Left lung (tissue), 10 donors: ENCODE data around the gene MYO1A. TPM values are rescaled to one million over a fixed set of nuclear protein-coding genes. Genes with fewer than 3 reads are reported as not detected.

ENCODE experiments used
- ATAC-seq: fragments of 200-7000 bp; cut with Tn5 transposase; one replicate; pipeline ENCODE4 v1.9.1; 2020; ENCODE audit warnings: moderate library complexity
- DNase-seq, 4 donors: peaks; one replicate each; pipeline ENCODE4 v3.0.0-alpha.2; 2013 to 2020
- H3K27ac ChIP-seq, 2 donors: fragments of 200-600 bp; sonication (generic) in 1 of 2; one replicate each; pipeline versions ENCODE4 v1.5.0 to v1.8.0; 2020 to 2021
- H3K27me3 ChIP-seq, 2 donors: fragments of 200-600 bp; sonication (generic) in 1 of 2; one replicate each; pipeline versions ENCODE4 v1.5.0 to v1.8.0; 2020 to 2021
- H3K36me3 ChIP-seq, 2 donors: fragments of 200-600 bp; sonication (generic) in 1 of 2; one replicate each; pipeline versions ENCODE4 v1.5.0 to v1.8.0; 2020 to 2021
- H3K4me1 ChIP-seq, 2 donors: fragments of 200-600 bp; one replicate each; pipeline ENCODE4 v1.8.0; 2021
- H3K4me3 ChIP-seq, 2 donors: fragments of 200-600 bp; sonication (generic) in 1 of 2; one replicate each; pipeline versions ENCODE4 v1.5.0 to v1.8.0; 2020 to 2021; ENCODE audit warnings: mild to moderate bottlenecking in 1 of 2
- H3K9me3 ChIP-seq, 2 donors: fragments of 200-600 bp; sonication (generic) in 1 of 2; one replicate each; pipeline versions ENCODE4 v1.5.0 to v1.8.0; 2020 to 2021
- intact Hi-C, 2 donors: fragments of 100-400 bp; cut with DNase I; formaldehyde crosslinking; loops; one replicate each; pipeline versions ENCODE4 v1.11.2 to v1.14.2; 2022
- polyA plus RNA-seq, 6 donors: library from polyadenylated mRNA; unstranded; fragments of 120-200 nt; gene quantifications; one replicate each; pipeline ENCODE4 v1.2.1, GENCODE V29; 2013; ENCODE audit not compliant: insufficient read length in 6 of 6
- total RNA-seq, 2 donors: library from RNA; stranded (reverse); fragmentation: NEBNext Ultra II Directional; extraction: Animal tissue kit (Norgen Biotek cat#: 25700); gene quantifications; one replicate each; pipeline ENCODE4 v1.2.1, GENCODE V29; 2021
- TF ChIP-seq, protein P1 (sequence below), 2 donors: fragments of 200-600 bp; sonication (generic) in 1 of 2; IDR thresholded peaks; one replicate each; pipeline versions ENCODE4 v1.5.0 to v1.8.0; 2021; ENCODE audit warnings: antibody characterized with exemption in 2 of 2
- donor health status: DM: no; HTN: yes; CAD: no.
- donor health status: DM: no; HTN: no; CAD: no.

MYO1A gene
- total and polyA plus RNA-seq, 8 donors = 0.07 to 0.29 (median 0.19) TPM; not detected in 2

DNA sequence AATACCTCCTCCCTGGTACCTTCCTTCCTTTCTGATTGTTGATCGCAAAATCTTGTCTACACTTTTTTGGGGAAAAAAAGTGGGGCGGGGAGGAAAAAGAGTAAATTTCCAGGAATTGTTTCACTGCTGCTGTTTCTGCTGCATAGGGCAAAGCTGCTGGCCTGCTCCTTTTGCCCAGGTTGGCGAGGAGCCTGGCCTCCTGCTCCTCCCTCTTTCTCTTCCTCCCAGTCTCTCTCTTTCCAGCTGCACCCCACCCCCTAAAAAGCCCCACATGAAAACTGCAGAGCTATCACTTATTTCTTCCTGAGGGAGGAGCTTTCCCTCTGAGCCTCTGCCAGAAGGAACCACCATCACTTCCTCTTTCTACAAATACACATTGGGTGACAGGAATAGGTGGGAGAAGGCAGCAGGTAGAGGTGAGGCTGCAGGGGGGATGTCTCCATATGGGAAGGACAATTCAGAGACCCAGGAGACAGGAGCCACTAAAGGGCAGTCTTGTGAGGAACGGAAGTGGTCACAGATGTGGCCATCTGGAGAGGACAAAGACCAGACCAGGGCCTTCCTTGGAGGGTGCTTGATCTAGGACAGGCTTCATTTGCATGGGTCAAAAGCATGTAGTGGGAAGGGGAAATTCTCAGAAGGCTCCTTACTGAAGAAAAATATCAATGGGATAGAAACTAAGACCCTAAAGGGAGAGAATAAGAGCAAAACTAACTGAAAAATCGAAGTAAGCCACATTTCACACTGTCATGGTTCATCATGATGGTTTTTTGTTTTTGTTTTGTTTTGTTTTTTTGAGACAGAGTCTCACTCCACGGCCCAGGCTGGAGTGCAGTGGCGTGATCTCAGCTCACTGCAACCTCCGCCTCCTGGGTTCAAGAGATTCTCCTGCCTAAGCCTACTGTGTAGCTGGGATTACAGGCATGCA lies 58.3 kb downstream of the MYO1A start:
- intact Hi-C loops = no loop called here
- TF ChIP-seq, protein P1, sequence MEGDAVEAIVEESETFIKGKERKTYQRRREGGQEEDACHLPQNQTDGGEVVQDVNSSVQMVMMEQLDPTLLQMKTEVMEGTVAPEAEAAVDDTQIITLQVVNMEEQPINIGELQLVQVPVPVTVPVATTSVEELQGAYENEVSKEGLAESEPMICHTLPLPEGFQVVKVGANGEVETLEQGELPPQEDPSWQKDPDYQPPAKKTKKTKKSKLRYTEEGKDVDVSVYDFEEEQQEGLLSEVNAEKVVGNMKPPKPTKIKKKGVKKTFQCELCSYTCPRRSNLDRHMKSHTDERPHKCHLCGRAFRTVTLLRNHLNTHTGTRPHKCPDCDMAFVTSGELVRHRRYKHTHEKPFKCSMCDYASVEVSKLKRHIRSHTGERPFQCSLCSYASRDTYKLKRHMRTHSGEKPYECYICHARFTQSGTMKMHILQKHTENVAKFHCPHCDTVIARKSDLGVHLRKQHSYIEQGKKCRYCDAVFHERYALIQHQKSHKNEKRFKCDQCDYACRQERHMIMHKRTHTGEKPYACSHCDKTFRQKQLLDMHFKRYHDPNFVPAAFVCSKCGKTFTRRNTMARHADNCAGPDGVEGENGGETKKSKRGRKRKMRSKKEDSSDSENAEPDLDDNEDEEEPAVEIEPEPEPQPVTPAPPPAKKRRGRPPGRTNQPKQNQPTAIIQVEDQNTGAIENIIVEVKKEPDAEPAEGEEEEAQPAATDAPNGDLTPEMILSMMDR (IDR thresholded peaks at IDR 0.05) = no peak
- Histone ChIP-seq H3K4me1 (peaks cover 7 to 41% of the 10 kb centered on the region in 2 donors), H3K36me3 (no peaks in the 10 kb centered on the region), H3K27ac (peak overlapping the region in 1 of 2 donors; percentile 51), H3K9me3 (no peaks in the 10 kb centered on the region), H3K4me3 (no peak overlapping the region), H3K27me3 (no peaks in the 10 kb centered on the region)
- ATAC-seq (peak; percentile 49), DNase-seq (peak in 2 of 4 donors; percentile 51 to 62)

DNA sequence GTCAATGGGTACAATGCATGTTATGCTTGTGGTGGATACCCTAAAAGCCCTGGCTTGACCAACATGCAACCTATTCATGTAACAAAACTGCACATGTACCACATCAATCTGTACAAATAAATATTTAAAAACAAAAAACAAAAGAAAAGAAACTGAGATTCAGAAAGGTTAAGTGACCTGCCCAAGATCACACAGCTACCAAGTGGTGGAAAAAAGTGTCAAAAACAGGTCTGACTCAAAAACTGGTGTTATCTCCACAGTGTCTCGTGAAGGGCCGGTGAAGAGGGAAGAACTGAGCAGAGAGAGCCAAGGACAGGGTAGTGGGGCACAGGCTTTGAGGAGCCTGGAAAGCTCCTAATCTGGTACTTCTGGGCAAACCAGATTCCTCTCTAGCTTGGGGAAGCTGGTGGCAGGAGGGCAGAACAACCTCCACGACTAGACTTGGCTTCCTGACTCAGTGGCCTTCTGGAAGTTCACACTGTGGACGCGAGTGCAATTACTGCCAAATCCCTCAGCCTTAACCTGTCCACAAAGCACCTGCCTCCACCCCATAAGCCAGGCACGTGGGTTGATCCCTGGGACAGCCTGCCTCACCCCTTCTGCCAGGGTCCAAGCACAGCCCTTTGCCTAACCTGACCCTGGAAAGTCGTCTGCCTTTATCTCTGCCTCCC lies 59.1 kb downstream of the MYO1A start:
- intact Hi-C loops = no loop called here
- Histone ChIP-seq H3K27me3 (no peaks in the 10 kb centered on the region), H3K9me3 (no peaks in the 10 kb centered on the region), H3K4me1 (peaks cover 7 to 41% of the 10 kb centered on the region in 2 donors), H3K36me3 (no peaks in the 10 kb centered on the region), H3K27ac (peak overlapping the region in 1 of 2 donors; percentile 6), H3K4me3 (no peak overlapping the region)
- no peak for ATAC-seq
- no peak for DNase-seq
- TF ChIP-seq, protein P1 (IDR thresholded peaks at IDR 0.05) = no peak

DNA sequence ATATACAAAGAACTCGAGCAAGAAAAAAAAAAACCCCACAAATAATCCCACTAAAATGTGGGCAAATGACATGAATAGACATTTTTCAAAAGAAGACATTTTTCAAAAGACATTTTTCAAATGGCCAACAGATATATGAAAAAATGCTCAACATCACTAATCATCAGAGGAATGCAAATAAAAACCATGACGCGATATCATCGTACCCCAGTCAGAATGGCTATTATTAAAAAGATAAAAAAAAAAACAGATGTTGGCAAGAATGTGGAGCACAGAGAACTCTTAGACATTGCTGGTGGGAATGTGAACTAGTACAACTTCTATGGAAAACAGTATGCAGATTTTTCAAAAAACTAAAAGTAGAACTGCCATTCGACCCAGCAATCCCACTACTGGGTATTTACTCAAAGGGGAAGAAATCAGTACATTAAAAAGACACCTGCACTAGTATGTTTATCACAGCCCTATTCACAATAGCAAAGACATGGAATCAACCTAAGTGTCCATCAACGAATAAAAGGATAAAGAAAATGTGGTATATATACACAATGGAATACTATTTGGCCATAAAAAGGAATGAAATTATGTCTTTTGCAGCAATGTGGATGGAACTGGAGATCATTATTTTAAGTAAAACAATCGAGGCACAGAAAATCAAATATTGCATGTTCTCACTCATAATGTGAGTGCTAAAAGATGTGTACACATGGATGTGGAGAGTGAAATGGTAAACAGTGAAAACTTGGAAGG lies 59.9 kb downstream of the MYO1A start:
- no peak overlapping the region for H3K27ac ChIP-seq
- no peaks in the 10 kb centered on the region for H3K9me3 ChIP-seq
- H3K36me3 ChIP-seq = no peaks in the 10 kb centered on the region
- no peaks in the 10 kb centered on the region for H3K27me3 ChIP-seq
- peaks cover 7 to 41% of the 10 kb centered on the region in 2 donors for H3K4me1 ChIP-seq
- ATAC-seq (no peak), DNase-seq (no peak)
- TF ChIP-seq, protein P1 (IDR thresholded peaks at IDR 0.05) = no peak
- no peak overlapping the region for H3K4me3 ChIP-seq
- intact Hi-C loops = loop anchor here in 1 of 2 donors (5.0 kb wide), 1 partner anchor 233 kb away; no protein-coding TSS in a partner anchor

DNA sequence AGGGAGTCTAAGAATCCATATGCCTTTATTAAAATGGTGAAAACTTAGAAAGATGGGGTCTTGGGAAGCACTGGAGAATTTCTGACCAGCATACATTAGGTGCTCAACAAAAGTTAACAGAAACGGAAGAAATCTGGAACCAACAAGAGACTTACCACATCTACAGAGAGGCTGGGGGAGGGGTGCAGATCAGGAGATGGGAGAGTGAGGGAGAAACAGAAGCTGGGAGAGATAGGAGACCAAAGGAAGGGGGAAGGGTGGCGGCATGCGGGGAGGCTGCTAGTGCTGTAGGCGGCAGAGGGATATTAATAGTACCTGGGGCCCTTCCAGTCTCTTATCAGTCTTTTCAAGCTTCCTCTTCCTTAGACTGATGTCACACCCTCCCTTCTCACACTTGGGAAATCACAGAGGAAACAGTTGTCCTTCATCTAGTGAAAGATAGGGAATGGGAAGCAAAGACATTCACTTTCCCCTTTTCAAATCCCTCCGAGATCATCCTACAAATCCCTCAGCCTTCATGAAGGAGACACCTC lies 61.7 kb downstream of the MYO1A start:
- H3K4me3 ChIP-seq = no peak overlapping the region
- DNase-seq (peak in 1 of 4 donors; percentile 20), ATAC-seq (peak; percentile 22)
- no peaks in the 10 kb centered on the region for H3K36me3 ChIP-seq
- H3K9me3 ChIP-seq = no peaks in the 10 kb centered on the region
- peaks cover 7 to 41% of the 10 kb centered on the region in 2 donors for H3K4me1 ChIP-seq
- H3K27me3 ChIP-seq = no peaks in the 10 kb centered on the region
- intact Hi-C loops = loop anchor here in 1 of 2 donors (5.0 kb wide), 1 partner anchor 231 kb away; no protein-coding TSS in a partner anchor
- TF ChIP-seq, protein P1 (IDR thresholded peaks at IDR 0.05) = no peak
- peak overlapping the region in 1 of 2 donors; percentile 37 for H3K27ac ChIP-seq
